Breast epithelium (tissue), 3 donors: ENCODE results near the gene KCNH6.

Source experiments
- POLR2A ChIP-seq: fragments of 450-650 bp; IDR thresholded peaks from one replicate; pipeline ENCODE4 v1.6.1; 2016; ENCODE audit warnings: antibody characterized with exemption, mild to moderate bottlenecking, moderate library complexity
- TF ChIP-seq, protein P1 (sequence below), 3 donors: fragments of 450-650 bp; IDR thresholded peaks; one replicate each; pipeline ENCODE4 v1.5.1; 2016 to 2017; ENCODE audit warnings: antibody characterized with exemption in 3 of 3, mild to moderate bottlenecking in 3 of 3, moderate library complexity in 3 of 3

- TF ChIP-seq, protein P1, sequence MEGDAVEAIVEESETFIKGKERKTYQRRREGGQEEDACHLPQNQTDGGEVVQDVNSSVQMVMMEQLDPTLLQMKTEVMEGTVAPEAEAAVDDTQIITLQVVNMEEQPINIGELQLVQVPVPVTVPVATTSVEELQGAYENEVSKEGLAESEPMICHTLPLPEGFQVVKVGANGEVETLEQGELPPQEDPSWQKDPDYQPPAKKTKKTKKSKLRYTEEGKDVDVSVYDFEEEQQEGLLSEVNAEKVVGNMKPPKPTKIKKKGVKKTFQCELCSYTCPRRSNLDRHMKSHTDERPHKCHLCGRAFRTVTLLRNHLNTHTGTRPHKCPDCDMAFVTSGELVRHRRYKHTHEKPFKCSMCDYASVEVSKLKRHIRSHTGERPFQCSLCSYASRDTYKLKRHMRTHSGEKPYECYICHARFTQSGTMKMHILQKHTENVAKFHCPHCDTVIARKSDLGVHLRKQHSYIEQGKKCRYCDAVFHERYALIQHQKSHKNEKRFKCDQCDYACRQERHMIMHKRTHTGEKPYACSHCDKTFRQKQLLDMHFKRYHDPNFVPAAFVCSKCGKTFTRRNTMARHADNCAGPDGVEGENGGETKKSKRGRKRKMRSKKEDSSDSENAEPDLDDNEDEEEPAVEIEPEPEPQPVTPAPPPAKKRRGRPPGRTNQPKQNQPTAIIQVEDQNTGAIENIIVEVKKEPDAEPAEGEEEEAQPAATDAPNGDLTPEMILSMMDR (IDR thresholded peaks at IDR 0.05), result no peak
- no peak for TF ChIP-seq POLR2A
Measured at GRCh38 chr17:63525190-63525946, 2.2 kb downstream of the KCNH6 start.
